PC-9 (cell line): ENCODE results near the gene CROT. TPM values are rescaled to one million over a fixed set of nuclear protein-coding genes. Genes with fewer than 3 reads are reported as not detected.

Experiments
- BruUV-seq: library from RNA; stranded (reverse); fragments of 400-500 nt; replicated peaks from 2 replicates; lab custom pipeline; 2021; lab: Mats Ljungman, UMichigan
- CTCF ChIA-PET: fragments of 300-600 bp; sonication (Branson Sonifier 250); formaldehyde crosslinking; loops from one replicate; lab custom pipeline; 2022; ENCODE audit warnings: antibody characterized with exemption; lab: Charles Lee
- POLR2A ChIA-PET: fragments of 300-600 bp; sonication (Branson Sonifier 250); formaldehyde crosslinking; loops from one replicate; lab custom pipeline; 2022; ENCODE audit warnings: antibody characterized with exemption; ENCODE audit not compliant: unreplicated experiment; lab: Charles Lee
- DNase-seq, 2 experiments: peaks; one replicate each; pipeline versions ENCODE4 v3.0.0 to v3.0.0-alpha.2; 2015 to 2022; ENCODE audit warnings: mixed read lengths in 1 of 2
- H2AFZ ChIP-seq: fragments of 200-600 bp; sonication (generic); 2 replicates; pipeline ENCODE4 v1.8.1; 2017; ENCODE audit warnings: antibody characterized with exemption
- H3F3A ChIP-seq: fragments of 200-600 bp; sonication (generic); 2 replicates; pipeline ENCODE4 v1.8.1; 2017; ENCODE audit warnings: antibody characterized with exemption, mild to moderate bottlenecking, low read depth; ENCODE audit not compliant: insufficient read depth
- H3K27ac ChIP-seq: fragments of 200-600 bp; sonication (generic); 2 replicates; pipeline ENCODE4 v1.6.1; 2016; ENCODE audit warnings: mixed run types
- H3K27me3 ChIP-seq: fragments of 200-600 bp; sonication (generic); 2 replicates; pipeline ENCODE4 v1.6.1; 2016; ENCODE audit warnings: low read depth, mixed run types; ENCODE audit not compliant: insufficient read depth
- H3K36me3 ChIP-seq: fragments of 200-600 bp; sonication (generic); 2 replicates; pipeline ENCODE4 v1.6.1; 2016; ENCODE audit warnings: low read depth, mixed run types
- H3K4me1 ChIP-seq: fragments of 200-600 bp; sonication (generic); replicated peaks from 2 replicates; pipeline ENCODE4 v1.6.1; 2016; ENCODE audit warnings: mixed run types; ENCODE audit not compliant: insufficient read depth
- H3K4me2 ChIP-seq: fragments of 200-600 bp; sonication (generic); 2 replicates; pipeline ENCODE4 v1.6.1; 2017; ENCODE audit warnings: mixed run types
- H3K4me3 ChIP-seq: fragments of 200-600 bp; sonication (generic); 2 replicates; pipeline ENCODE4 v1.6.1; 2016; ENCODE audit warnings: mixed run types
- H3K79me2 ChIP-seq: fragments of 200-600 bp; sonication (generic); 2 replicates; pipeline ENCODE4 v1.6.1; 2017; ENCODE audit warnings: low read depth, mixed run types
- H3K9me2 ChIP-seq: fragments of 200-600 bp; sonication (generic); 2 replicates; pipeline ENCODE4 v1.8.1; 2017; ENCODE audit warnings: mild to moderate bottlenecking; ENCODE audit not compliant: insufficient read depth
- H3K9me3 ChIP-seq: fragments of 200-600 bp; sonication (generic); 2 replicates; pipeline ENCODE4 v1.8.1; 2016; ENCODE audit warnings: low read depth; ENCODE audit not compliant: insufficient read depth
- H4K20me1 ChIP-seq: fragments of 200-600 bp; sonication (generic); 2 replicates; pipeline ENCODE4 v1.8.1; 2017; ENCODE audit not compliant: insufficient read depth
- EZH2 ChIP-seq: fragments of 200-600 bp; sonication (generic); IDR thresholded peaks from 2 replicates; pipeline ENCODE4 v1.8.0; 2017; ENCODE audit warnings: antibody characterized with exemption, low read depth
- intact Hi-C: fragments of 100-400 bp; cut with micrococcal nuclease; formaldehyde crosslinking; loops from one replicate; pipeline ENCODE4 v1.10.0; 2022; ENCODE audit not compliant: unreplicated experiment
- total RNA-seq: library from RNA; stranded (reverse); gene quantifications from 2 replicates; pipeline ENCODE4 v1.2.3, GENCODE V29; 2021
- TF ChIP-seq, protein P1 (sequence below): fragments of 200-600 bp; sonication (generic); conservative IDR thresholded peaks from 2 replicates; pipeline ENCODE4 v1.6.1; 2017; ENCODE audit warnings: mixed run types, antibody characterized with exemption, mild to moderate bottlenecking, moderate library complexity

CROT gene
- total RNA-seq, 1 experiment from 2014 or later = 15.2 TPM

DNA sequence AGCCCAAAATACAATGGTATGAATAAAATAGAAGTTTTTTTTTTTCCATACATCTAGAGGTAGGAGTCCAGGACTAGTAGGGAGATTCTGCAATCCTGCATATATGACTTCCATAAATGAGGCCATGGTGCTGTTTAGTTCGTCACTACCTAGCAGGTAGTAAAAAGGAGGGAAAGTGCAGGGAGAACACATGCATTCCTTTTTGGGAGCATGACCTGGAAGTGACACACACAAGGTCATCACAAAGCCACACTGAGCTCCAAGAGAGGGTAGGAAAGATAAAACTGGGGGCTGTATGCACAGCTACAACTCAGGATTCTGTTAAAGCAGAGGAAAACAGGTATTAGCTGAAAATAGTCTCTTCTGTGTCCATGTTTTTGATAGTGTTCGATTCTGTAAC is 2.2 kb downstream of the CROT start:
- H3F3A ChIP-seq = no peaks in the 10 kb centered on the region
- no peak for TF ChIP-seq EZH2
- TF ChIP-seq, protein P1, sequence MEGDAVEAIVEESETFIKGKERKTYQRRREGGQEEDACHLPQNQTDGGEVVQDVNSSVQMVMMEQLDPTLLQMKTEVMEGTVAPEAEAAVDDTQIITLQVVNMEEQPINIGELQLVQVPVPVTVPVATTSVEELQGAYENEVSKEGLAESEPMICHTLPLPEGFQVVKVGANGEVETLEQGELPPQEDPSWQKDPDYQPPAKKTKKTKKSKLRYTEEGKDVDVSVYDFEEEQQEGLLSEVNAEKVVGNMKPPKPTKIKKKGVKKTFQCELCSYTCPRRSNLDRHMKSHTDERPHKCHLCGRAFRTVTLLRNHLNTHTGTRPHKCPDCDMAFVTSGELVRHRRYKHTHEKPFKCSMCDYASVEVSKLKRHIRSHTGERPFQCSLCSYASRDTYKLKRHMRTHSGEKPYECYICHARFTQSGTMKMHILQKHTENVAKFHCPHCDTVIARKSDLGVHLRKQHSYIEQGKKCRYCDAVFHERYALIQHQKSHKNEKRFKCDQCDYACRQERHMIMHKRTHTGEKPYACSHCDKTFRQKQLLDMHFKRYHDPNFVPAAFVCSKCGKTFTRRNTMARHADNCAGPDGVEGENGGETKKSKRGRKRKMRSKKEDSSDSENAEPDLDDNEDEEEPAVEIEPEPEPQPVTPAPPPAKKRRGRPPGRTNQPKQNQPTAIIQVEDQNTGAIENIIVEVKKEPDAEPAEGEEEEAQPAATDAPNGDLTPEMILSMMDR = no peak
- CTCF ChIA-PET = no interaction called here
- POLR2A ChIA-PET = no interaction called here
- H3K9me3 ChIP-seq = no peaks in the 10 kb centered on the region
- no peak overlapping the region for H3K4me2 ChIP-seq
- no TSS peak for BruUV-seq
- H3K4me3 ChIP-seq = no peak overlapping the region
- no peaks in the 10 kb centered on the region for H3K9me2 ChIP-seq
- H4K20me1 ChIP-seq = no peaks in the 10 kb centered on the region
- intact Hi-C loops = no loop called here
- no peaks in the 10 kb centered on the region for H3K79me2 ChIP-seq
- H3K27me3 ChIP-seq = no peaks in the 10 kb centered on the region
- H2AFZ ChIP-seq = no peak overlapping the region
- no peak overlapping the region for H3K27ac ChIP-seq
- peaks cover 17% of the 10 kb centered on the region for H3K4me1 ChIP-seq
- no peaks in the 10 kb centered on the region for H3K36me3 ChIP-seq
- DNase-seq = no peak

DNA sequence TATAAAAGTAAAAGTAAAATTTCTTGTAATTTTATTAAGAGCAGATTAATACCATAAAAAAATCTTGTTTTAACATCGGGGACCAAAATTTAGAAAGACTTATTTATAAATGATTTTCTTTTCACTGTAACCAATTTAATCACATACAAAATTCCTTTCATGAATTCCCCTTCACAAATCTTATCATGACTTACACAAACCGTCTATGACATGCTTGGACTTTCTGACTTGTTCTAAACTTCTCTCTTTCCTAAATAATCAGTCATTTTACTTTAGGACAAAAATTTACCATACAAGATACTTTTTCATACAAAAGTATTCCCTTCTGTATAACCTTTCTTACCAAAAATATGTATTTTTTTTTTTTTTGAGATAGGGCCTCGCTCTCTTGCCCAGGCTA is 9.3 kb downstream of the CROT start:
- POLR2A ChIA-PET = interaction anchor here (0.5 to 0.9 kb wide), 2 partner anchors 502 to 1413 kb away, joined by 5 to 7 read pairs; no protein-coding TSS in a partner anchor
- Histone ChIP-seq H3K4me1 (no peaks in the 10 kb centered on the region; the same call in 1 of the 2 replicates), H3K27ac (no peak overlapping the region), H3K4me3 (no peak overlapping the region), H3K27me3 (no peaks in the 10 kb centered on the region), H3K9me2 (no peaks in the 10 kb centered on the region), H3K36me3 (peaks cover 15% of the 10 kb centered on the region), H3F3A (no peaks in the 10 kb centered on the region), H4K20me1 (no peaks in the 10 kb centered on the region), H2AFZ (no peak overlapping the region), H3K79me2 (no peaks in the 10 kb centered on the region), H3K4me2 (no peak overlapping the region), H3K9me3 (peaks cover 19% of the 10 kb centered on the region)
- CTCF ChIA-PET = no interaction called here
- intact Hi-C loops = no loop called here
- no TSS peak for BruUV-seq
- DNase-seq = no peak
- no peak for TF ChIP-seq EZH2
- TF ChIP-seq, protein P1 = no peak

DNA sequence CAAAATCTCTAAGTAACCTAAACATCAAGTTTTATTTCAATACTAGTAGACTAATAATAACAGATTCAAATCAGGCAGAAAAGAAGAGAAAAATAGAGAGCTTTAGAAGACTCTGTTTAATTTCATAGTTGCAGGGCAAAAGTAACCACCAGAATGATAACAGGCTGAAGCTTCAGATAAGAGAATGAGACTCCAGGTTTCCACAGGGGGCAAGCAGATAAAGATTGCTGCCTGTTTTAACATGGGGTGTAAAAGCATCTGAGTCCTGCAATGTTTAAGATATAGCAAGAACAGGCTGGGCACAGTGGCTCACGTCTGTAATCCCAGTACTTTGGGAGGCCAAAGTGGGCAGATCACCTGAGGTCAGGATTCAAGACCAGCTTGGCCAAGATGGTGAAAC is 11.0 kb downstream of the CROT start:
- H3K4me2 ChIP-seq = no peak overlapping the region
- peaks cover 19% of the 10 kb centered on the region for H3K9me3 ChIP-seq
- no peaks in the 10 kb centered on the region; the same call in 1 of the 2 replicates for H3K4me1 ChIP-seq
- H3K27ac ChIP-seq = no peak overlapping the region
- no peak overlapping the region for H2AFZ ChIP-seq
- POLR2A ChIA-PET = no interaction called here
- H3K9me2 ChIP-seq = no peaks in the 10 kb centered on the region
- no peak for TF ChIP-seq EZH2
- TF ChIP-seq, protein P1 = no peak
- BruUV-seq = no TSS peak
- no peaks in the 10 kb centered on the region for H3K27me3 ChIP-seq
- no peak overlapping the region for H3K4me3 ChIP-seq
- H3K36me3 ChIP-seq = peaks cover 17% of the 10 kb centered on the region
- no peaks in the 10 kb centered on the region for H3F3A ChIP-seq
- CTCF ChIA-PET = no interaction called here
- H4K20me1 ChIP-seq = no peaks in the 10 kb centered on the region
- no peak for DNase-seq
- H3K79me2 ChIP-seq = no peaks in the 10 kb centered on the region
- intact Hi-C loops = no loop called here
